NCI-H524 (cell line): ENCODE measurements around the gene IKBIP.
"Not testable (repeated sequence)": the region's sequence is repeated elsewhere in the genome, so short reads cannot be mapped to it uniquely, and the experiment has no call there.

ENCODE experiments used
- DNase-seq, 2 experiments: peaks; one replicate each; lab custom pipeline; 2025; lab: John Stamatoyannopoulos, UW

The IKBIP gene

GRCh38 chr12:98576795-98577194 lies 67.8 kb downstream of the IKBIP start:
- DNase-seq: not testable (repeated sequence)

GRCh38 chr12:98575013-98575412 lies 69.6 kb downstream of the IKBIP start:
- no peak for DNase-seq
